SK-N-SH treated with all-trans-retinoic acid at 6 μM for 48 hours (cell line): Measurements from ENCODE around the gene GARIN5A.

Experiments
- CSDC2 ChIP-seq: fragments of 250-450 bp; sonication (Bioruptor Pico); IDR thresholded peaks from 2 replicates; pipeline ENCODE4 v1.5.0; 2020; ENCODE audit warnings: mild to moderate bottlenecking, moderate library complexity
- ISL1 ChIP-seq: fragments of 250-450 bp; sonication (Bioruptor Pico); IDR thresholded peaks from 2 replicates; pipeline ENCODE4 v2.1.2; 2022; ENCODE audit warnings: mild to moderate bottlenecking, moderate library complexity
- OSR1 ChIP-seq: fragments of 250-450 bp; sonication (Bioruptor Pico); IDR thresholded peaks from 2 replicates; pipeline ENCODE4 v1.8.0; 2022; ENCODE audit warnings: moderate library complexity, mild to moderate bottlenecking, inconsistent platforms
- PATZ1 ChIP-seq: fragments of 250-450 bp; sonication (Bioruptor Pico); IDR thresholded peaks from 2 replicates; pipeline ENCODE4 v1.8.0; 2020; ENCODE audit warnings: mild to moderate bottlenecking, moderate library complexity, borderline replicate concordance
- PPARA ChIP-seq: fragments of 250-450 bp; sonication (Bioruptor Pico); IDR thresholded peaks from 2 replicates; pipeline ENCODE4 v1.5.0; 2020; ENCODE audit warnings: mild to moderate bottlenecking, borderline replicate concordance
- ZFP30 ChIP-seq: fragments of 450-650 bp; formaldehyde crosslinking; IDR thresholded peaks from 2 replicates; pipeline ENCODE4 v1.5.0; 2022; ENCODE audit warnings: mild to moderate bottlenecking, moderate library complexity

GRCh38 chr19:50482271-50482855, 5.7 kb upstream of the GARIN5A start:
- no peak for TF ChIP-seq ISL1 (CRISPR knock-in tag)
- no peak for TF ChIP-seq PATZ1 (CRISPR knock-in tag)
- no peak for TF ChIP-seq ZFP30 (CRISPR knock-in tag)
- TF ChIP-seq CSDC2: no peak
- no peak for TF ChIP-seq OSR1 (CRISPR knock-in tag)
- no peak for TF ChIP-seq PPARA (CRISPR knock-in tag)
